Mesenchymal stem cell (in vitro differentiated cells and primary cell): Measurements from ENCODE around the gene MOBP. TPM values are rescaled to one million over a fixed set of nuclear protein-coding genes. Genes with fewer than 3 reads are reported as not detected.
"Not testable (repeated sequence)": the region's sequence is repeated elsewhere in the genome, so short reads cannot be mapped to it uniquely, and the experiment has no call there.

ENCODE experiments used
- DNase-seq: peaks from one replicate; pipeline ENCODE4 v3.0.0-alpha.2; 2013
- H2AFZ ChIP-seq: one replicate; pipeline ENCODE4 v1.6.1; 2013; ENCODE audit warnings: low read depth, mild to moderate bottlenecking, control low read depth, inconsistent platforms, low read length, moderate library complexity
- H2AK5ac ChIP-seq: 2 replicates; pipeline ENCODE4 v1.6.1; 2013; ENCODE audit warnings: low read length, moderate library complexity, mild to moderate bottlenecking, inconsistent platforms; ENCODE audit not compliant: severe bottlenecking
- H2BK120ac ChIP-seq: one replicate; pipeline ENCODE4 v1.6.1; 2013; ENCODE audit warnings: low read depth, mild to moderate bottlenecking, inconsistent platforms, low read length, moderate library complexity
- H2BK12ac ChIP-seq, 2 experiments: one replicate each; pipeline ENCODE4 v1.6.1; 2013; ENCODE audit warnings: inconsistent platforms in 2 of 2, low read length in 2 of 2, mild to moderate bottlenecking in 2 of 2, moderate library complexity in 2 of 2, control low read depth in 1 of 2
- H2BK15ac ChIP-seq: one replicate; pipeline ENCODE4 v1.6.1; 2013; ENCODE audit warnings: mild to moderate bottlenecking, low read depth, inconsistent platforms; ENCODE audit not compliant: poor library complexity, severe bottlenecking
- H2BK5ac ChIP-seq: 2 replicates; pipeline ENCODE4 v1.6.1; 2013; ENCODE audit warnings: low read depth, mild to moderate bottlenecking, low read length, control low read depth, inconsistent platforms; ENCODE audit not compliant: poor library complexity, severe bottlenecking
- H3K14ac ChIP-seq, 2 experiments: one replicate each; pipeline ENCODE4 v1.6.1; 2013; ENCODE audit warnings: inconsistent platforms in 2 of 2, low read length in 2 of 2, control low read depth in 1 of 2, mild to moderate bottlenecking in 1 of 2, moderate library complexity in 1 of 2
- H3K18ac ChIP-seq, 2 experiments: one replicate each; pipeline ENCODE4 v1.6.1; 2013; ENCODE audit warnings: inconsistent platforms in 2 of 2, low read length in 2 of 2, control low read depth in 1 of 2, low read depth in 1 of 2, mild to moderate bottlenecking in 1 of 2
- H3K23ac ChIP-seq, 2 experiments: one replicate each; pipeline ENCODE4 v1.6.1; 2013; ENCODE audit warnings: inconsistent platforms in 2 of 2, low read length in 2 of 2, mild to moderate bottlenecking in 2 of 2, moderate library complexity in 2 of 2, control low read depth in 1 of 2
- H3K27ac ChIP-seq: 2 replicates; pipeline ENCODE4 v1.5.1; 2013; ENCODE audit warnings: mild to moderate bottlenecking, moderate library complexity, low read length, control low read depth, inconsistent platforms; ENCODE audit not compliant: poor library complexity, severe bottlenecking
- H3K27me3 ChIP-seq, 2 experiments: 2 replicates each; pipeline versions ENCODE4 v1.6.1 to v1.7.0; 2013; ENCODE audit warnings: low read length in 2 of 2, mild to moderate bottlenecking in 2 of 2, moderate library complexity in 2 of 2, control low read depth in 1 of 2, inconsistent platforms in 1 of 2; ENCODE audit not compliant: control insufficient read depth in 1 of 2, insufficient read depth in 1 of 2
- H3K36me3 ChIP-seq, 2 experiments: 2 replicates each; pipeline versions ENCODE4 v1.6.1 to v1.7.0; 2013; ENCODE audit warnings: low read length in 2 of 2, control low read depth in 1 of 2, inconsistent platforms in 1 of 2, low read depth in 1 of 2, mild to moderate bottlenecking in 1 of 2; ENCODE audit not compliant: insufficient read depth in 2 of 2, control insufficient read depth in 1 of 2
- H3K4ac ChIP-seq, 2 experiments: one replicate each; pipeline ENCODE4 v1.6.1; 2013; ENCODE audit warnings: inconsistent platforms in 2 of 2, low read length in 2 of 2, mild to moderate bottlenecking in 2 of 2, moderate library complexity in 2 of 2, control low read depth in 1 of 2, low read depth in 1 of 2
- H3K4me1 ChIP-seq: 2 replicates; pipeline ENCODE4 v1.6.1; 2013; ENCODE audit warnings: low read depth, low read length, control low read depth; ENCODE audit not compliant: control insufficient read depth, insufficient read depth
- H3K4me2 ChIP-seq: 2 replicates; pipeline ENCODE4 v1.6.1; 2013; ENCODE audit warnings: low read length, mild to moderate bottlenecking, inconsistent platforms; ENCODE audit not compliant: poor library complexity, severe bottlenecking
- H3K4me3 ChIP-seq, 2 experiments: 2 replicates each; pipeline versions ENCODE4 v1.5.1 to v1.7.0; 2013; ENCODE audit warnings: low read length in 2 of 2, mild to moderate bottlenecking in 2 of 2, control low read depth in 1 of 2, low read depth in 1 of 2; ENCODE audit not compliant: insufficient read depth in 1 of 2
- H3K79me1 ChIP-seq: replicated peaks from 2 replicates; pipeline ENCODE4 v1.6.1; 2013; ENCODE audit warnings: mild to moderate bottlenecking, control low read depth, low read length, inconsistent platforms; ENCODE audit not compliant: poor library complexity, severe bottlenecking
- H3K9ac ChIP-seq: 2 replicates; pipeline ENCODE4 v1.7.0; 2013; ENCODE audit warnings: mild to moderate bottlenecking, low read length, moderate library complexity
- H3K9me3 ChIP-seq: 2 replicates; pipeline ENCODE4 v1.7.0; 2013; ENCODE audit warnings: mild to moderate bottlenecking, low read length; ENCODE audit not compliant: control insufficient read depth
- H4K8ac ChIP-seq: one replicate; pipeline ENCODE4 v1.6.1; 2013; ENCODE audit warnings: inconsistent platforms, mild to moderate bottlenecking, low read length, moderate library complexity
- H4K91ac ChIP-seq: one replicate; pipeline ENCODE4 v1.6.1; 2013; ENCODE audit warnings: mild to moderate bottlenecking, low read length, inconsistent platforms
- WGBS: methylation state at CpG from one replicate; pipeline ENCODE4 v1.1.7; 2013; ENCODE audit warnings: mixed read lengths; 5-methylcytosine and 5-hydroxymethylcytosine counted together
- polyA plus RNA-seq, 2 experiments: library from polyadenylated mRNA; stranded (reverse); fragments of 200-250 nt; gene quantifications; one replicate each; pipeline ENCODE4 v1.2.3, GENCODE V29; 2013

Gene MOBP, protein sequence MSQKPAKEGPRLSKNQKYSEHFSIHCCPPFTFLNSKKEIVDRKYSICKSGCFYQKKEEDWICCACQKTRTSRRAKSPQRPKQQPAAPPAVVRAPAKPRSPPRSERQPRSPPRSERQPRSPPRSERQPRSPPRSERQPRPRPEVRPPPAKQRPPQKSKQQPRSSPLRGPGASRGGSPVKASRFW
- polyA plus RNA-seq (2013, experiment 1 of 2) = under 0.01 TPM
- polyA plus RNA-seq (2013, experiment 2 of 2) = not detected

DNA sequence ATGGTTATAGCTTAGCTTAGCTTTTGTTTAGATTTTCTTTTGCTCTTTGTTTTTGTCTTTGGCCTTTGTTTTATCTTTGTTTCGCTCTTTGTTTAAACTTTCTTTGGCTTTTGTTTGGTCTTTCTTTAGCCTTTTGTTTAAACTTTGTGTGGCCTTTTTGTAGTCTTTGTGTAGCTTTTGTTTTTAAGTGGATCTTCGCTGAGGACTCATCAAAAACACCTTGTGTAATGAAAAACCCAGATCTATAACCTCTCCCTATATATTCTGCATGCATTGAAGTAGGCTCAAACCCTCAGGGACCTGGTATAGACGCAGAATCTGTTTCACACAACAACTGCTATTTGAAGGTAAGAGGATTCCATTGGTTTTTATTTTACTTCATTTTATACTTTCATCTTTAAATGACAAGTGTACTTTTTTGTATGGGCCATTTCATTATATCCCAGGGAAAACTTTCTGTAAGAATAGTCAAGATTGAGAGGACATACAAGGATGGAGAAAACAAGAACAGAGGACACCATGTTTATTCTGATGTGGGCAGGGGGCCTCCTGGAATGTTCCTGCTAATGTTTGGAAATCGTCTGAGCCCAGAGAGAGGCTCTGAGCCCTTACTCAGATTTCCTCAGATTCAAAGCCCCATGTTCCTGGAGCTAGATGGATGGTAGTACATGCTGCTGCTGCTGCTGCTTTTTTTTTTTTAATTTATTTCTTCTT, at the start of gene MOBP:
Gene MOBP, plus strand, starts transcription at position 287 of the 714 bp plus-strand sequence. CDS start 34,390 bp downstream, outside the sequence.
- no peak within 1 kb of the TSS for H2BK15ac ChIP-seq
- no peak within 1 kb of the TSS for H3K4me2 ChIP-seq
- DNase-seq = no peak
- no peaks in the 10 kb centered on the region for H3K36me3 ChIP-seq
- no peak within 1 kb of the TSS for H2BK5ac ChIP-seq
- no peak within 1 kb of the TSS for H4K91ac ChIP-seq
- H3K9me3 ChIP-seq = no peaks in the 10 kb centered on the region
- no peak within 1 kb of the TSS for H2AK5ac ChIP-seq
- H3K27ac ChIP-seq = no peak within 1 kb of the TSS
- H2AFZ ChIP-seq = no peak within 1 kb of the TSS
- no peaks in the 10 kb centered on the region for H3K4me1 ChIP-seq
- H3K27me3 ChIP-seq = peaks cover 5 to 8% of the 10 kb centered on the region in 2 experiments
- no peak within 1 kb of the TSS for H3K4me3 ChIP-seq
- no peak within 1 kb of the TSS for H3K4ac ChIP-seq
- no peak within 1 kb of the TSS for H3K9ac ChIP-seq
- 38% methylated on average over 1 of the region's 4 CpGs for WGBS
- no peak within 1 kb of the TSS for H3K14ac ChIP-seq
- H3K18ac ChIP-seq = no peak within 1 kb of the TSS
- H2BK12ac ChIP-seq = no peak within 1 kb of the TSS
- no peak within 1 kb of the TSS for H2BK120ac ChIP-seq
- H3K23ac ChIP-seq = no peak within 1 kb of the TSS
- H4K8ac ChIP-seq = no peak within 1 kb of the TSS
- no peaks in the 10 kb centered on the region for H3K79me1 ChIP-seq

DNA sequence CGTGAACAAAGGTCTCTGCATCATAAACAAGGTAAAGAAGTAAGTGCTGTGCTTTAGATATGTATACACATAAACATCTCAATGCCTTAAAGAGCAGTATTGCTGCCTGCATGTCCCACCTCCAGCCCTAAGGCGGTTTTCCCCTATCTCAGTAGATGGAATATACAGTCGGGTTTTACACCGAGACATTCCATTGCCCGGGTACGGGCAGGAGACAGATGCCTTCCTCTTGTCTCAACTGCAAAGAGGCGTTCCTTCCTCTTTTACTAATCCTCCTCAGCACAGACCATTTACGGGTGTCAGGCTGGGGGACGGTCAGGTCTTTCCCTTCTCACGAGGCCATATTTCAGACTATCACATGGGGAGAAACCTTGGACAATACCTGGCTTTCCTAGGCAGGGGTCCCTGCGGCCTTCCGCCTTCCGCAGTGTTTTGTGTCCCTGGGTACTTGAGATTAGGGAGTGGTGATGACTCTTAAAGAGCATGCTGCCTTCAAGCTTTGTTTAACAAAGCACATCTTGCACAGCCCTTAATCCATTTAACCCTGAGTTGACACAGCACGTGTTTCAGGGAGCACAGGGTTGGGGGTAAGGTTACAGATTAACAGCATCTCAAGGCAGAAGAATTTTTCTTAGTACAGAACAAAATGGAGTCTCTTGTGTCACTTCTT, 48.8 kb upstream of the MOBP start:
- not testable (repeated sequence) for H2BK12ac ChIP-seq, H3K23ac ChIP-seq, H3K27me3 ChIP-seq, H2BK5ac ChIP-seq, H3K18ac ChIP-seq, H3K79me1 ChIP-seq, H3K27ac ChIP-seq, H2BK120ac ChIP-seq, H4K91ac ChIP-seq, H2AFZ ChIP-seq, H3K4me3 ChIP-seq, H4K8ac ChIP-seq, H3K4me1 ChIP-seq, H3K14ac ChIP-seq, H3K9me3 ChIP-seq, H2AK5ac ChIP-seq, H3K4me2 ChIP-seq, DNase-seq, H3K9ac ChIP-seq, H3K4ac ChIP-seq, H2BK15ac ChIP-seq
- WGBS = 73% methylated on average over 6 of the region's 14 CpGs
- H3K36me3 ChIP-seq = peaks cover 13 to 14% of the 10 kb centered on the region in 2 experiments

DNA sequence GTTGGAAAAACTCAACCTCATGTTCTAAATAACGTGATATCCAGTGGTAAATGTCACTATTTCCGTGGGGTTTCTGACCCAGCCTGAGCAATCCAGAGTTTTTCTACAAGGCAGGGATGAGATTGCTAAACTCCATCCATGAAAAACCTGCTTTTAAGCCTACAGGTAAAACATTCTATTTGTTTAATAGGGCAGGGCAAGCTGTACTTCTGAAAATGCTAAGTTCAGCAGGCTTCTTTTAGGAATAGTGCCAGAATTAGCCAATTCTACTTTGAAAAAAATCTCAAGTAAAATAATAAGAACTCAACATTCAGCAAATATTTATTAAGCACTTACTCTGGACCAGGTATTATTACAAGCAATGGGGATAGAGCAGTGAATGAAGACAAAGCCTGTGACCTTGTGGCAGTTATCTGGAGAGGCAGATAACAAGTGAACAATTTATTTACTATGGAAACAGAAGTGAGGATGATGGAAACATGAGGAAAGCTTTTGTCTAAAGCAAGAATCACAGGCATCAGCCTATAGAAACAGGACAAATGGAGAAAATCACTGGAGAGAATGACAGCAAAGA, 47.7 kb upstream of the MOBP start:
- H4K91ac ChIP-seq = no peak overlapping the region
- no peaks in the 10 kb centered on the region for H3K27me3 ChIP-seq
- no peak overlapping the region for H2AFZ ChIP-seq
- H3K4ac ChIP-seq = no peak overlapping the region
- H3K9me3 ChIP-seq = no peaks in the 10 kb centered on the region
- H3K4me2 ChIP-seq = no peak overlapping the region
- H3K14ac ChIP-seq = no peak overlapping the region
- no peak overlapping the region for H3K23ac ChIP-seq
- H3K27ac ChIP-seq = no peak overlapping the region
- H2BK12ac ChIP-seq = no peak overlapping the region
- H2BK120ac ChIP-seq = no peak overlapping the region
- peaks cover 2 to 3% of the 10 kb centered on the region in 2 experiments for H3K36me3 ChIP-seq
- no peak overlapping the region for H2AK5ac ChIP-seq
- H2BK15ac ChIP-seq = no peak overlapping the region
- H2BK5ac ChIP-seq = no peak overlapping the region
- 100% methylated on average over 2 of the region's 2 CpGs for WGBS
- no peak overlapping the region for H3K4me3 ChIP-seq
- no peak overlapping the region for H4K8ac ChIP-seq
- no peak for DNase-seq
- H3K9ac ChIP-seq = no peak overlapping the region
- H3K4me1 ChIP-seq = peaks cover 4% of the 10 kb centered on the region
- no peak overlapping the region for H3K18ac ChIP-seq
- no peaks in the 10 kb centered on the region for H3K79me1 ChIP-seq

DNA sequence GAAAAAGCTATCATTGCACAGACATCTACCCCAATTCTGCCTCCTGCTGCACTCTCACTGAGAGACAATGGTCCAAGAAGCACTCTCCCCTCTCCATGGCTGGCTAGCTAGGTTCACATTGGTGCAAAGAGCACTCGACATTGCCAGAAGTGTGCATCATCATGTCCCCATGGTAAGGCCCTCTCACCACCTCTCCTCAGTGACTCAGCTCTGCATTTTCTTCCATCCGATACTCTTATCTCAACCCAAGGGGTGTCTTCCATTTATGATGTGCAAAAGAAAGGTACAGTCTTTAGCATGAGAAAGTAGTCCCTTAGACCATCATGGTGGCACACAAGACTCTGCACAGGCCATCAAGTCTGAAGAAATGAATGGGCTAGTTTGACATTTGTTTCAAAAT, 46.9 kb upstream of the MOBP start:
- Histone ChIP-seq H3K36me3 (peaks cover 0 to 3% of the 10 kb centered on the region in 2 experiments), H2AK5ac (no peak overlapping the region), H3K79me1 (no peaks in the 10 kb centered on the region), H3K4me1 (peaks cover 4% of the 10 kb centered on the region), H3K4ac (no peak overlapping the region), H3K23ac (no peak overlapping the region), H3K4me3 (no peak overlapping the region), H3K27me3 (no peaks in the 10 kb centered on the region), H4K8ac (no peak overlapping the region), H2BK15ac (no peak overlapping the region), H2BK5ac (no peak overlapping the region), H3K14ac (no peak overlapping the region), H3K9ac (no peak overlapping the region), H3K27ac (no peak overlapping the region), H3K18ac (no peak overlapping the region), H2AFZ (no peak overlapping the region), H2BK12ac (no peak overlapping the region), H3K4me2 (no peak overlapping the region), H3K9me3 (no peaks in the 10 kb centered on the region), H4K91ac (no peak overlapping the region), H2BK120ac (no peak overlapping the region)
- 80% methylated on average over 1 of the region's 2 CpGs for WGBS
- no peak for DNase-seq
